ENCODE measurements around the gene PPP1R3E. TPM values are rescaled to one million over a fixed set of nuclear protein-coding genes. Genes with fewer than 3 reads are reported as not detected.
A peak's percentile ranks its signal among the peaks of the same experiment; 100 is the strongest.

PPP1R3E gene, protein sequence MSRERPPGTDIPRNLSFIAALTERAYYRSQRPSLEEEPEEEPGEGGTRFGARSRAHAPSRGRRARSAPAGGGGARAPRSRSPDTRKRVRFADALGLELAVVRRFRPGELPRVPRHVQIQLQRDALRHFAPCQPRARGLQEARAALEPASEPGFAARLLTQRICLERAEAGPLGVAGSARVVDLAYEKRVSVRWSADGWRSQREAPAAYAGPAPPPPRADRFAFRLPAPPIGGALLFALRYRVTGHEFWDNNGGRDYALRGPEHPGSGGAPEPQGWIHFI
- 2.6 TPM for total RNA-seq

DNA sequence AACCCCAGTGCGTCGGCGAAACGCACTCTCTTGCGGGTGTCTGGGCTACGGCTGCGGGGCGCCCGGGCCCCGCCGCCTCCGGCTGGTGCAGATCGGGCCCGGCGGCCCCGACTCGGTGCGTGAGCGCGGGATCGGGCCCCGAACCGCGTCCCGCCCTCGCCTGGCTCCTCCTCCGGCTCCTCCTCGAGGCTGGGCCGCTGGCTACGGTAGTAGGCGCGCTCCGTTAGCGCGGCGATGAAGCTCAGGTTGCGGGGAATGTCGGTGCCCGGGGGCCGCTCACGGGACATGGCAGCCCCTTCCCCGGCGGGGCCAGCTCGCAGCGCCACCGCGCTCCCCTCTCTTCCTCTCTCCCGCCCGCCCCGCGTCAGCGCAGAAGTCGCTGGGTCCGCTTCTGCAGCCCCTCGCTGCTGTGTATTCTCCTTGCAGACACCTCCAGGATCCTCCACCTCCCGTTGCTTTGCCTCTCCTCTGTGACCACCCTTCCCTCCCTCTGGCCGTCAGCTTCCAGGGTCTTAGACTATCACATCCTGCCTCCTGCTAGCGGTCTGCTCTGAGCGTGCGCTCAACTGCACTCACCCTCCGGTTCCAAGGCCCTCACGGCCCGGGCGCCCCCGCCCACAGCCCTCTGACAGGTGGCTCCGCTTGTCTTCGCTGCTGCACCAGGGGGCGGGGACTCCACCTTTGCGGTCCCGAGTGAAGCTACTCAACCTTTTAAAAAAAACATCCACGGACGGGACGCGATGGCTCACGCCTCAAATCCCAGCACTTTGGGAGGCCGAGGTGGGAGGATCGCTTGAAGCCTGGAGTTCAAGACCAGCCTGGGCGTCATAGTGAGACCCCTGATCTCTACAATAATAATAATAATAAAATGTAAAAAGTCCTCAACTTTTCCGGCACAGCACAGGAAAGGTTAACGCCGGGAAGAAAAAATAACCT lies at the start of gene PPP1R3E:
Gene PPP1R3E (minus strand): TSS at position 570 of the 936 bp plus-strand sequence. CDS start 283 bp downstream, at position 287.
- peak within 1 kb of the TSS; percentile 91 to 98 (median 96) for H3K9ac ChIP-seq (ENCODE audit: low read depth in 1 of 3, low read length in 3 of 3)
- no peaks in the 10 kb centered on the region for H3K9me3 ChIP-seq (ENCODE audit: control insufficient read depth in 3 of 3, low read length in 3 of 3)
- peak within 1 kb of the TSS; percentile 88 to 94 (median 90) for H3K4me3 ChIP-seq (ENCODE audit: low read length in 3 of 3)
- H3K4me1 ChIP-seq (ENCODE audit: control insufficient read depth in 3 of 3, insufficient read depth in 3 of 3, low read length in 3 of 3) = peaks cover 33 to 48% (median 36%) of the 10 kb centered on the region in 3 donors
- H3K27ac ChIP-seq (ENCODE audit: low read depth, low read length) = peak within 1 kb of the TSS; percentile 97
- H3K36me3 ChIP-seq (ENCODE audit: control insufficient read depth in 3 of 3, insufficient read depth in 3 of 3, low read length in 3 of 3) = peaks cover 10 to 12% (median 11%) of the 10 kb centered on the region in 3 donors
- no peaks in the 10 kb centered on the region for H3K27me3 ChIP-seq (ENCODE audit: control insufficient read depth in 3 of 3, insufficient read depth in 3 of 3, low read length in 3 of 3)

DNA sequence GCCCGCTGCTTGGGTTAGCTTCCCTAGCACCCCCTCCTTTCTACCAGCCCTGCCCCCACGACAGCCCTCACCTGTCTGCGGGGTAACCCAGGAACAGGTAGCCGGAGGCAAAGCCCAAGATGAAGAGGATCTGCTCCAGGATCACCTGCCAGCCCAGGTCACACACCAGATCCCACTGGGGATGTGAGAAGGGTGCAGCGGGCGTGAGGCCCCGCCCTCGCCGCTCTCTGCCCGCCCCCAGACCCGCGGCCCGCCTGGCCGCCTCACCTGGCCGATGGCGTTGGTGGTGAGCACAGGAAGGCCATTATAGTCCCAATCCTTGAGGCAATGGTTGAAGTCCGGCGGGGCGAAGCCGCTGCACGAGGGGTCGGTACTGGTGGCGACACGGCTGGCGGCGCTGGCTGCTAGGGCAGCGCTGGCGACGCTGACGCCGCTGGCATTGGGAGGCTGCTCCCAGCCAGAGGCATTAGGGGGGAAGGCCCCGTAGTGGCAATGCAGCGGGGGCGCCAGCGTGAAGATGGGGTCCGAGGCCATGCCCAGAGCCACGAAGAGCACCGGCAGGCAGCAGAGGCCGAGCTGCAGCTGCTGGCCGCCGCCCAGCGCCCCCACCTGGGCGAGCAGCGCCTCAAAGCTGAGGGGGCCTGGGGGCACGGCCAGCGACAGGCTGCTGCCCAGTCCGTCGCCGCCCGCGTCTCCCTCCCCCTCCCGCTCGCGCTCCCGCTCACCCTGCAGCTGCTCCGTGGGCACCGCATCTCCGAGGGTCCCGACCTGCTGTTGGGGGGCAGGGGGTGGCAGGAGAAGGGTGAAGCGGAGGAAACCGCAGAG lies 49.2 kb upstream of the PPP1R3E start:
- Histone ChIP-seq H3K27ac (ENCODE audit: low read depth, low read length) (no peak overlapping the region), H3K27me3 (ENCODE audit: control insufficient read depth in 3 of 3, insufficient read depth in 3 of 3, low read length in 3 of 3) (peaks cover 22 to 45% (median 45%) of the 10 kb centered on the region in 3 donors), H3K4me3 (ENCODE audit: low read length in 3 of 3) (peak overlapping the region; percentile 56 to 66 (median 59)), H3K9ac (ENCODE audit: low read depth in 1 of 3, low read length in 3 of 3) (peak overlapping the region in 2 of 3 donors; percentile 20 to 45), H3K4me1 (ENCODE audit: control insufficient read depth in 3 of 3, insufficient read depth in 3 of 3, low read length in 3 of 3) (peaks cover 9 to 12% (median 11%) of the 10 kb centered on the region in 3 donors), H3K9me3 (ENCODE audit: control insufficient read depth in 3 of 3, low read length in 3 of 3) (no peaks in the 10 kb centered on the region), H3K36me3 (ENCODE audit: control insufficient read depth in 3 of 3, insufficient read depth in 3 of 3, low read length in 3 of 3) (no peaks in the 10 kb centered on the region)

DNA sequence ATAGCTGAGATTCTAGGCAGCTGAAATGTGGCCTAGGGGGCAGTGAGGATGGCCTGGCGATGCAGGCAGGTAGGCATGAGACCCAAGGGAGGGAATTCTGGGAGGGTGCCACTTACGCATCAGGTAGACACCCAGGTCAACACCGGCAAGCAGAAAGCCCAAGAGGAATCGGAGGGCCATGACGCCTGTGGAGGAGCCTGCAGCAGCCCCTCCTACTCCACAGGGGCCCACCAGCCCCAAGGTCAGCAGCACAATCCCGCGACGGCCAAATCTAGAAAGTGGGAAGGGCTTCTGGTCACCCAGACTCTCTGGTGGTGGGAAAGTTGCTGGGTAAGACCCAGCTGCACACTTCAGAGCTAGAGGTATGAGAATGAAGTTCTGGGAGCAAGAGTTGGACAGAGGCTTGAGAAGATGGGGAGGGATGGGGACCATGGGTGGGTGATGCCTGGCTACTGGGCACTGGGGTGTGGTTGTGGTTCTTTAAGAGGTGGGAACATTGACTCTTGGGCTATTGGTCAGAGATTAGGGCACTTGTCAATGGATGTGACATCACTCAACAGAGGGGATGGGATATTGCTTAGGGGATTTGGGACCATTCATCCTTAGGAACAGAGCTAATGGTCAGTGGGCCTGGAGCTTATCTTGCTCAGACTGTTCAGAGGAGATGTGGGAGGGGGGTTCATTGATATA lies 46.6 kb upstream of the PPP1R3E start:
- peaks cover 9 to 12% (median 11%) of the 10 kb centered on the region in 3 donors for H3K4me1 ChIP-seq (ENCODE audit: control insufficient read depth in 3 of 3, insufficient read depth in 3 of 3, low read length in 3 of 3)
- no peak overlapping the region for H3K9ac ChIP-seq (ENCODE audit: low read depth in 1 of 3, low read length in 3 of 3)
- H3K36me3 ChIP-seq (ENCODE audit: control insufficient read depth in 3 of 3, insufficient read depth in 3 of 3, low read length in 3 of 3) = no peaks in the 10 kb centered on the region
- no peaks in the 10 kb centered on the region for H3K9me3 ChIP-seq (ENCODE audit: control insufficient read depth in 3 of 3, low read length in 3 of 3)
- H3K4me3 ChIP-seq (ENCODE audit: low read length in 3 of 3) = no peak overlapping the region
- peaks cover 17 to 33% (median 32%) of the 10 kb centered on the region in 3 donors for H3K27me3 ChIP-seq (ENCODE audit: control insufficient read depth in 3 of 3, insufficient read depth in 3 of 3, low read length in 3 of 3)
- no peak overlapping the region for H3K27ac ChIP-seq (ENCODE audit: low read depth, low read length)

DNA sequence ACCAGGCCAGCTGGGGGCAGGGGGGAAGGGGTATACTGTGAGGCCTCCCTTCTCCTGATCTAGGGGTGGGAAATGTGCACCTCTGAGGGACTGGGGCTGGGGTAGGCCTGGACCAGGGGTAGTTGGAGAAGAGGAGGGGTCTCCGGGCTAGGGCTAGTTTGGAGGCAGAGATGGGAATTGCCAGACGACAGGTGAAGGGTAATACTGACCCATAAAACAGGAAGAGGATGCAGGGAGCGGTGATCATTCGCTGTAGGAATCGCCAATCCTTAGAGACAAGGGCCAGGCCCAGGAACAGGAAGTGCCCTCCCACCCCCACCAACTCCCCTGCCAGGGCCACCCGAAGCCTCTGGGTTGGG lies 45.6 kb upstream of the PPP1R3E start:
- Histone ChIP-seq H3K9me3 (ENCODE audit: control insufficient read depth in 3 of 3, low read length in 3 of 3) (no peaks in the 10 kb centered on the region), H3K27me3 (ENCODE audit: control insufficient read depth in 3 of 3, insufficient read depth in 3 of 3, low read length in 3 of 3) (peaks cover 10 to 26% (median 24%) of the 10 kb centered on the region in 3 donors), H3K4me1 (ENCODE audit: control insufficient read depth in 3 of 3, insufficient read depth in 3 of 3, low read length in 3 of 3) (peaks cover 9 to 12% (median 11%) of the 10 kb centered on the region in 3 donors), H3K4me3 (ENCODE audit: low read length in 3 of 3) (no peak overlapping the region), H3K36me3 (ENCODE audit: control insufficient read depth in 3 of 3, insufficient read depth in 3 of 3, low read length in 3 of 3) (no peaks in the 10 kb centered on the region), H3K27ac (ENCODE audit: low read depth, low read length) (no peak overlapping the region), H3K9ac (ENCODE audit: low read depth in 1 of 3, low read length in 3 of 3) (no peak overlapping the region)

DNA sequence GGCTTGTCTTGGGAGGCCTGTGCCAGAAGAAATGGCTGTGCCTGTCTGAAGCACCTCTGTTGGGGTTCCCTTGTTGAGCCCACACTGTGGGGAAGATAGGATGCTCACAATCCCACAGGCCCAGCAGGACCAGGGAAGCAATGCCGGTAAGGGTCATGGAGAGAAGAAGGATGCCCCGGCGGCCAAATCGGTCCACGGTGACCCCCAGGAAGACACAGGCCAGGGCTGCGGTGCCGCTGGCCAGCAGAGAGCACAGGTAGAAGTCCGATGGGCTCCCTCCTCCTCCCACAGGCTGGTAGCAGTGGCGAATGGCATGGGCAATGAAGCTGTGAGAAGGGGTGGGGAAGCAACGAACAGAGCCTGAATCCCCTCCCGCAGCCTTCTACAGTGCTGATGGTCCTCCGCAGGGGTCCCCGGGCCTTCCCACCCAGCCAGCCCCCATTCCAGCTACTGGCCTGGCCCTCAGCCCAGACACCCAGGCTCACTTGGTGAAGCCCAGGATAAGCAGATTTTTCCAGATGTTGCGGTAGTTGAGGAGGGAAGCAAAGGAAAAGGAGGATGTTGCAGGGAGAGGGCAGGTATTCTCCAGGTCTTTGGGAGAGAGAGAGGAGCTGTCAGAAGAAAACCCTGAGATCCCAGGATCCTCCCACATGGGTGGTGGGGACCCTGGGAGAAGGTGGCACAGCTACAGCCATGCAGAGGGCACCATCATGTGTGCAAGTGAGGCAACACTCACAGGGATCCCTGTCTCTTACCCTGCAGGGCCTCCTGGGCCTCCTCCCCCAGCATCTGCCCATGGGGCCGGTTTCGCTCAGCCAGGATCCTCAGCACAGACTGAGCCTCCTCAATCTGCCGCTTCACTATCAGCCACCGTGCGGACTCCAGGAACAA lies 45.0 kb upstream of the PPP1R3E start:
- Histone ChIP-seq H3K4me3 (ENCODE audit: low read length in 3 of 3) (no peak overlapping the region), H3K9me3 (ENCODE audit: control insufficient read depth in 3 of 3, low read length in 3 of 3) (no peaks in the 10 kb centered on the region), H3K27ac (ENCODE audit: low read depth, low read length) (no peak overlapping the region), H3K27me3 (ENCODE audit: control insufficient read depth in 3 of 3, insufficient read depth in 3 of 3, low read length in 3 of 3) (peaks cover 8 to 23% (median 21%) of the 10 kb centered on the region in 3 donors), H3K36me3 (ENCODE audit: control insufficient read depth in 3 of 3, insufficient read depth in 3 of 3, low read length in 3 of 3) (no peaks in the 10 kb centered on the region), H3K4me1 (ENCODE audit: control insufficient read depth in 3 of 3, insufficient read depth in 3 of 3, low read length in 3 of 3) (peaks cover 6 to 12% (median 11%) of the 10 kb centered on the region in 3 donors), H3K9ac (ENCODE audit: low read depth in 1 of 3, low read length in 3 of 3) (no peak overlapping the region)

DNA sequence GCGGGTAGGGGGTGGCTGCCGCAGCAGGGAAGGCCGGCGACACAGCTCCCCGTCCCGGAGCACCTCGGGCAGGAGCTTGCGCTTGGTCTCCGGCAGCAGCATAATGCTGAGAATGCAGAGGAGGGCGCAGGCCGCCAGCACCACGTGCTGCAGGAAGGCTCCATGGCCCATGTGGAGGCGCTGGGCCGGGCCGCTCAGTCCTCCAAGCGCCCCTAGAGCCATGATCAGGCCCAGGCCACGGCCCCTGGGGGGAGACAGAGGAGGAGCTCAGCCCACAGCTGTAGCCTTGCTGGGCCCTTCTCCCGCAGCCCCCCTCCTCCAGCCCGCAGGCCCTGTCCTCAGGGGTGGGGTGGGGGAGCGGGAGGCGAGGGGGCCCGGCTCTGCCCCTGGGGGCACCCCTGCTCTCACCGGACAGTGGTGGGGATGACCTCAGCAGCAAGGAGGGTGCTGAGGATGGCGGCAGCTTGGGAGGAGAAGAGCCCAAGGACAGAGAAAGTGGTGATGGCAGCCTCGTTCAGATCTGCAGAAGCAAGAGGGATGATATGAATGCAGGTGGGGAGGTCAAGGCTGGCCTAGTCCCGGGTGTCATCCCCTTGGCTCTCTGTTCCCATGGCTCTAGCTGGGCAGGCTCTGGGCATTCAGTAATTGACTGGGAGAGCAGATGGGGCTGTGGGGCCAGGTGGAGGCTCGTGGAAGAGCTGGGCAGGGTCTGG lies 44.2 kb upstream of the PPP1R3E start:
- H3K36me3 ChIP-seq (ENCODE audit: control insufficient read depth in 3 of 3, insufficient read depth in 3 of 3, low read length in 3 of 3) = no peaks in the 10 kb centered on the region
- no peak overlapping the region for H3K27ac ChIP-seq (ENCODE audit: low read depth, low read length)
- H3K4me1 ChIP-seq (ENCODE audit: control insufficient read depth in 3 of 3, insufficient read depth in 3 of 3, low read length in 3 of 3) = peaks cover 3 to 4% (median 3%) of the 10 kb centered on the region in 3 donors
- no peak overlapping the region for H3K4me3 ChIP-seq (ENCODE audit: low read length in 3 of 3)
- H3K9ac ChIP-seq (ENCODE audit: low read depth in 1 of 3, low read length in 3 of 3) = no peak overlapping the region
- H3K27me3 ChIP-seq (ENCODE audit: control insufficient read depth in 3 of 3, insufficient read depth in 3 of 3, low read length in 3 of 3) = peaks cover 3 to 15% (median 13%) of the 10 kb centered on the region in 3 donors
- H3K9me3 ChIP-seq (ENCODE audit: control insufficient read depth in 3 of 3, low read length in 3 of 3) = no peaks in the 10 kb centered on the region

DNA sequence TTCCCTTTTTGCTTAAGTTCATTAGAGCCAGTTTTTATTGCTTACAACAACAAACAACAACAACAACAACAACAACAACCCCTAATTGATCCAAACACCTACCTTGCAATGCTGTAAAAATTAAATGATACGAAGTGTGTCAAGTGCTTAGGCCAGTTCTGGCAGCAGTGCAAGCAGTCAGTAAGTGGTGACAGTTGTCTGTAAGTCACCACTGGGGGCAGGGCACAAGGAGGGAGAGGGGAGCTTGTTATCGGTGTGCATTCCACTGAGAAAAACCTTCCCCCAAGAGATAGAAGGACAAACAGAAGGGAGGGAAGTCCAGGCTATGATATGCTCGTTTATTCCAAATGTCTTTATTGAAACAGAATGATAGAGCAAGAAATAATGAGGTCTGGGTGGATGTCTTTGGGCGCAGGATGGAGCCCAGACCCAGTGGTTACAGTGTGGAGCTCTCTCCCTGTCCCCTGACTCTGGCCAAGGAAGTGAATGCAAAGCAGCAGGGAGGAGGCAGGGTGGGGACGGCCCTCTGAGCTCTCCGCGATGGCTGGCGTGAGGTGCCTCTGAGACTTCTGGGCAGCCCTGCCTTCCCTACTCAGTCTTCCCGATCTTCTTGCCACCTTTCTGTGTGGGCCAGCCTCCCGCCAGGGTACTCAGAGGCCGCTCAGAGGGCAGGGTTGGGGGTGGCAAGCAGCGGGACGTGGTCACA lies 43.5 kb upstream of the PPP1R3E start:
- H3K27me3 ChIP-seq (ENCODE audit: control insufficient read depth in 3 of 3, insufficient read depth in 3 of 3, low read length in 3 of 3) = peaks cover 0 to 8% (median 6%) of the 10 kb centered on the region in 3 donors
- no peaks in the 10 kb centered on the region for H3K4me1 ChIP-seq (ENCODE audit: control insufficient read depth in 3 of 3, insufficient read depth in 3 of 3, low read length in 3 of 3)
- H3K4me3 ChIP-seq (ENCODE audit: low read length in 3 of 3) = no peak overlapping the region
- H3K9ac ChIP-seq (ENCODE audit: low read depth in 1 of 3, low read length in 3 of 3) = no peak overlapping the region
- H3K9me3 ChIP-seq (ENCODE audit: control insufficient read depth in 3 of 3, low read length in 3 of 3) = no peaks in the 10 kb centered on the region
- H3K36me3 ChIP-seq (ENCODE audit: control insufficient read depth in 3 of 3, insufficient read depth in 3 of 3, low read length in 3 of 3) = no peaks in the 10 kb centered on the region
- no peak overlapping the region for H3K27ac ChIP-seq (ENCODE audit: low read depth, low read length)

DNA sequence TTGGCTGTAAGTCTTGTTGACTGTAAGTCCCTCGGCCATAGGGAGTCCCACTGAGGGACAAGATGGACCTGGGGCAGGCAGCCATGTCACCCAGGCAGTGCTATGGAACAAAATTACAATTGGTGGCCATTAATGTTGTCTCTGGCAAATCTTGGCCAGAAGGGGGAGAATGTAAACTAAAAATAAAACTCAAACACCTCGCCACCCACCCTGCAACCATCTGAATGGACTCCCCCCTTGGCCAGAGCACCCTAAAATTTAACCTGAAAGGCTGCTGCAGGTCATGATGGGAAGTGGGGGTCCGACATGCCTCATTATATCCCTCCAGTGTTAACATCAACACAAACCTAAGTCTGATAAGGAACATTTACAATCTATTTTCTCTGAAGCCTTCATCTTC lies 41.8 kb upstream of the PPP1R3E start:
- H3K4me1 ChIP-seq (ENCODE audit: control insufficient read depth in 3 of 3, insufficient read depth in 3 of 3, low read length in 3 of 3) = no peaks in the 10 kb centered on the region
- no peak overlapping the region for H3K4me3 ChIP-seq (ENCODE audit: low read length in 3 of 3)

More for the DNA sequence above, 41.8 kb upstream of the PPP1R3E start:
- H3K27ac ChIP-seq (ENCODE audit: low read depth, low read length) = no peak overlapping the region
- no peaks in the 10 kb centered on the region for H3K9me3 ChIP-seq (ENCODE audit: control insufficient read depth in 3 of 3, low read length in 3 of 3)
- H3K27me3 ChIP-seq (ENCODE audit: control insufficient read depth in 3 of 3, insufficient read depth in 3 of 3, low read length in 3 of 3) = no peaks in the 10 kb centered on the region
- H3K9ac ChIP-seq (ENCODE audit: low read depth in 1 of 3, low read length in 3 of 3) = no peak overlapping the region
- no peaks in the 10 kb centered on the region for H3K36me3 ChIP-seq (ENCODE audit: control insufficient read depth in 3 of 3, insufficient read depth in 3 of 3, low read length in 3 of 3)

All from skeletal muscle tissue (tissue), 4 donors.